Thoracic aorta (tissue), 2 donors: ENCODE data around the gene KIFC3. TPM values are rescaled to one million over a fixed set of nuclear protein-coding genes. Genes with fewer than 3 reads are reported as not detected.
"Not testable (repeated sequence)": the region's sequence is repeated elsewhere in the genome, so short reads cannot be mapped to it uniquely, and the experiment has no call there.

Experiments used
- ATAC-seq: fragments of 150-250 bp; one replicate; pipeline ENCODE4 v1.8.0; 2017; ENCODE audit warnings: low read depth; ENCODE audit not compliant: insufficient number of reproducible peaks, low FRiP score
- DNase-seq: peaks from one replicate; pipeline ENCODE4 v3.0.0-alpha.2; 2020; ENCODE audit warnings: low spot score
- H3K27ac ChIP-seq, 2 donors: fragments of 200-600 bp; sonication (generic); 1 replicate in 1 of 2; 2 replicates in 1 of 2; pipeline ENCODE4 v1.5.1; 2016; ENCODE audit warnings: mild to moderate bottlenecking in 2 of 2, moderate library complexity in 2 of 2
- H3K27me3 ChIP-seq: fragments of 200-600 bp; sonication (generic); replicated peaks from 2 replicates; pipeline ENCODE4 v1.6.0; 2016; ENCODE audit warnings: mild to moderate bottlenecking; ENCODE audit not compliant: insufficient read depth
- H3K36me3 ChIP-seq: fragments of 200-600 bp; sonication (generic); one replicate; pipeline ENCODE4 v1.5.1; 2016
- H3K4me1 ChIP-seq, 2 donors: fragments of 200-600 bp; sonication (generic); 1 replicate in 1 of 2; 2 replicates in 1 of 2; pipeline versions ENCODE4 v1.5.1 to v1.6.0; 2016; ENCODE audit warnings: low read depth in 2 of 2, mild to moderate bottlenecking in 1 of 2; ENCODE audit not compliant: control insufficient read depth in 1 of 2
- H3K4me3 ChIP-seq: fragments of 200-600 bp; sonication (generic); 2 replicates; pipeline ENCODE4 v1.5.1; 2016; ENCODE audit warnings: mild to moderate bottlenecking
- H3K9me3 ChIP-seq: fragments of 200-600 bp; sonication (generic); 2 replicates; pipeline ENCODE4 v1.5.1; 2016
- total RNA-seq, 2 donors: library from RNA; depleted of rRNA; stranded (reverse); fragments of >200 nt; gene quantifications; one replicate each; pipeline versions ENCODE4 v1.1.0 to v1.2.3, GENCODE V29; 2016
- TF ChIP-seq, protein P1 (sequence below): fragments of 200-600 bp; sonication (generic); IDR thresholded peaks from one replicate; pipeline ENCODE4 v1.5.1; 2019; ENCODE audit warnings: antibody characterized with exemption

KIFC3 gene
- total RNA-seq, 2 donors from 2014 or later: 109 to 123 TPM

DNA sequence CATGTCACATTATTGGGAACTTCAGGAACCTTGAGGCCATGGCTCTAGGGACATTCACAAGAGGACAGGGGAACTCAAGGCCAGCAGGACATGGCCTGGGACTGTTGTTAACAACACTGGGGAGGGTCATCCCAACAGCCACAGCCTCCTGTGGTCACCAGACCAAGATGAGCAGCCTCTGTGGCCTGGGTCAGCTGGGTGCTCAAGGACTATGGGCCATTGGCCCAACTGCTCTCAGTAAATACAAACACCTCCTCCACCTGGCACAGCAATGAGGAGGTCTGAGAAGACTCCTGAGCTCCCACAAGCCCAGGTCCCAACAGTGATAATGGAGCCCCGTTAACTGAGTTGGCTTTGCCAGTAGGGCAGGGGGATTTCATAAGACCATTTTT, 20.9 kb downstream of the KIFC3 start:
- TF ChIP-seq, protein P1, sequence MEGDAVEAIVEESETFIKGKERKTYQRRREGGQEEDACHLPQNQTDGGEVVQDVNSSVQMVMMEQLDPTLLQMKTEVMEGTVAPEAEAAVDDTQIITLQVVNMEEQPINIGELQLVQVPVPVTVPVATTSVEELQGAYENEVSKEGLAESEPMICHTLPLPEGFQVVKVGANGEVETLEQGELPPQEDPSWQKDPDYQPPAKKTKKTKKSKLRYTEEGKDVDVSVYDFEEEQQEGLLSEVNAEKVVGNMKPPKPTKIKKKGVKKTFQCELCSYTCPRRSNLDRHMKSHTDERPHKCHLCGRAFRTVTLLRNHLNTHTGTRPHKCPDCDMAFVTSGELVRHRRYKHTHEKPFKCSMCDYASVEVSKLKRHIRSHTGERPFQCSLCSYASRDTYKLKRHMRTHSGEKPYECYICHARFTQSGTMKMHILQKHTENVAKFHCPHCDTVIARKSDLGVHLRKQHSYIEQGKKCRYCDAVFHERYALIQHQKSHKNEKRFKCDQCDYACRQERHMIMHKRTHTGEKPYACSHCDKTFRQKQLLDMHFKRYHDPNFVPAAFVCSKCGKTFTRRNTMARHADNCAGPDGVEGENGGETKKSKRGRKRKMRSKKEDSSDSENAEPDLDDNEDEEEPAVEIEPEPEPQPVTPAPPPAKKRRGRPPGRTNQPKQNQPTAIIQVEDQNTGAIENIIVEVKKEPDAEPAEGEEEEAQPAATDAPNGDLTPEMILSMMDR: no peak
- ATAC-seq: no peak
- Histone ChIP-seq H3K4me3 (no peak overlapping the region), H3K27me3 (no peaks in the 10 kb centered on the region), H3K36me3 (peaks cover 7% of the 10 kb centered on the region), H3K4me1 (no peaks in the 10 kb centered on the region), H3K9me3 (no peaks in the 10 kb centered on the region), H3K27ac (no peak overlapping the region)
- no peak for DNase-seq

DNA sequence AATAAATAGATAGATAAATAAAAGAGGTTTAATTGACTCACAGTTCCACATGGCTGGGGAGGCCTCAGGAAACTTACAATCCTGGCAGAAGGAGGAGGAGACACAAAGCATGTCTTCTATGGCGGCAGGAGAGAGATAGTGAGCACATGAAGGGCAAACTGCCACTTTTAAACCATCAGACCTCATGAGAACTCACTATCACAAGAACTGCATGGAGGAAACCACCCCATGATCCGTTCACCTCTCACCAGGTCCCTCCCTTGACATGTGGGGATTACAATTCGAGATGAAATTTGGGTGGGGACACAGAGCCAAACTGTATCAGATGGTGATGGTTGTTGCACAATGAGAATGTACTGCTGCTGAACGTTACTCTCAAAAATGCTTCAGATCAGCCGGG, 22.5 kb downstream of the KIFC3 start:
- not testable (repeated sequence) for ATAC-seq, H3K36me3 ChIP-seq, H3K4me1 ChIP-seq

GRCh38 chr16:57778658-57779057, 23.6 kb downstream of the KIFC3 start:
- H3K27me3 ChIP-seq: no peaks in the 10 kb centered on the region
- TF ChIP-seq, protein P1: no peak
- no peak for DNase-seq
- no peak overlapping the region for H3K27ac ChIP-seq
- H3K4me3 ChIP-seq: no peak overlapping the region
- no peak for ATAC-seq
- H3K4me1 ChIP-seq: no peaks in the 10 kb centered on the region
- peaks cover 7% of the 10 kb centered on the region for H3K36me3 ChIP-seq
- H3K9me3 ChIP-seq: no peaks in the 10 kb centered on the region

More for the DNA sequence above, 22.5 kb downstream of the KIFC3 start:
- H3K27me3 ChIP-seq, H3K4me3 ChIP-seq, DNase-seq, H3K27ac ChIP-seq, H3K9me3 ChIP-seq: not testable (repeated sequence)

DNA sequence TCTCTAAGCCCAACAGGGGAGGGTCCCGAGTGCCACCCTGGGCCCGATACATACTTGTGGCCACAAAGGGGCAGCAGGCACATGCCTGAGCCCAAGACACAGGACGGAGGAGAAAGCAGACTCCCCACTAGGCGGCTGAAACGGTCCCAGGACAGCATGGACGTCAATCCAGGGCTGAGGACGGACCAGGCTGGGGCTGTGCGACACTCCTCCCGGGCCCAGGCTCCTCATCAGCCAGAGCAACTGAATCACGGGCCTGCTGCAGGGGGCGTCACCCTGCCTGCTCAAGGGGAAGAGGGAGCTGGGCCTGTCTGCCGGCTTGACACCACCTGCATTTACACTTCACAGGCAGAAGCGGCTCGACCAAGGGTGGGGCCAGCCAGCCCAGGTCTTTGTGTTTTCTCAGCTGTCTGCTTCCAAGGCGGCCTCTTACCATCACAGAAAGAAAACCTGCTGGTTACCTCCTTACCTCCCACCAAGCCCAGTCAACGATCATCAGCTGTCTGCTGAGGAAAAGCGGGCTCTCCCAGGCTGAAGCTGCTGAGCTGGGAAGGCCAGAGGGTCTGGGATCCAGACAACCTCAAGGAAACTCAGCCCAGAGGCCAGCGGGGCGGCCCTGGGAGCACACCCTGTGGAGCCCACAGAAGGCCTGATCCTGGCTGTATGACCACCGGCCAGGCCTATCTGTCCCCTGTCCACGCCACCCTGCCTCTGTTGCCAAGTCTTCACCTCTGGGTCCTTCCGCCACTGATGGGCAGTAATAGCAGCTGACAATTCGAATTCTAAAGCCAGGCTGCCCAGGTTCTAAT, 26.4 kb downstream of the KIFC3 start:
- H3K4me3 ChIP-seq: no peak overlapping the region
- H3K36me3 ChIP-seq: peaks cover 14% of the 10 kb centered on the region
- no peaks in the 10 kb centered on the region for H3K27me3 ChIP-seq
- H3K9me3 ChIP-seq: no peaks in the 10 kb centered on the region
- no peak for ATAC-seq
- H3K27ac ChIP-seq: no peak overlapping the region
- DNase-seq: no peak
- no peaks in the 10 kb centered on the region for H3K4me1 ChIP-seq
- TF ChIP-seq, protein P1: no peak

DNA sequence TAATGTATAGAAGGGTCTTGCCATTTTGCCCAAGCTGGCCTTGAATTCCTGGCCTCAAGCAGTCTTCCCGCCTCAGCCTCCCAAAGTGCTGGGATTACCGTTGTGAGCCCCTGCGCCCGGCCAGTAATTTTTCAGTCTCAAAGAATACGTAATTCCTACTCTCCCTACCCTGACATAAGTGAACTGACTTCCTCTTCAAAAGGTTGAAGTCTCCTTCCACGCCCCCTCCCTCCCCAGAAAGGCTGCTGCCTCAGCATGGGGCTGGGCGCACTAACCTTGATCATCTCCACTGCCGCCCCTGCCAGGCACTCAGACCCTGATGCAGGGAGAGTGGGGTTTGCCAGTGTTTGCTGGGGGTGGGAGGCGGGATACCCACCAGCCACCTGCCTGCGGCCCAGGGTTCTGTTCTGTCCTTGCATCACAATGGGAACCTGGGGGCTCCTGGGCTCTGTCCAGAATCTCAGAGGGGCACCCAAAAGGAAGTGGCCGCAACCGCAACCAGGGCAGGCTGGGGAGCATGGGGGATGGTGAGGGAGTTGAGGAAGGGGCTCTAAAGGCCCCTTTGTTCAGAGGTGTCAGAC, 27.5 kb downstream of the KIFC3 start:
- DNase-seq (no peak), ATAC-seq (no peak)
- Histone ChIP-seq H3K4me1 (no peaks in the 10 kb centered on the region), H3K36me3 (peaks cover 25% of the 10 kb centered on the region), H3K27ac (no peak overlapping the region), H3K9me3 (no peaks in the 10 kb centered on the region), H3K27me3 (no peaks in the 10 kb centered on the region), H3K4me3 (no peak overlapping the region)
- TF ChIP-seq, protein P1: no peak
